Measurements from ENCODE around the gene HCK.

- TF ChIP-seq CTCF (IDR thresholded peaks at IDR 0.05 in 2 of 3, conservative IDR thresholded peaks at IDR 0.05 in 1 of 3; ENCODE audit: insufficient read depth in 2 of 3, low read depth in 1 of 3, low read length in 3 of 3), result no peak
- TF ChIP-seq CREB1 (IDR thresholded peaks at IDR 0.05), result no peak
- no peak for TF ChIP-seq CREB1 (CRISPR knock-in tag; IDR thresholded peaks at IDR 0.05)
- TF ChIP-seq FOSL1 (tag; conservative IDR thresholded peaks at IDR 0.05), result no peak
- TF ChIP-seq RAD21 (CRISPR knock-in tag; conservative IDR thresholded peaks at IDR 0.05 in 1 of 2, IDR thresholded peaks at IDR 0.05 in 1 of 2), result no peak
- no peak for TF ChIP-seq NFIC (IDR thresholded peaks at IDR 0.05)
- TF ChIP-seq GATAD2B (IDR thresholded peaks at IDR 0.05; ENCODE audit: borderline replicate concordance), result no peak
- TF ChIP-seq MEF2D (tag; conservative IDR thresholded peaks at IDR 0.05; ENCODE audit: low read depth), result no peak
- no peak for TF ChIP-seq POLR2B (IDR thresholded peaks at IDR 0.05; ENCODE audit: low read depth, partially characterized antibody)
Measured at GRCh38 chr20:32149566-32150170, 97.6 kb downstream of the HCK start.

All from K562 (cell line).